Stimulated activated CD4-positive, alpha-beta T cell treated with anti-CD3 and anti-CD28 coated beads, Interleukin-2, amount 100 ng/mL, for 4 hours (primary cell): Measurements from ENCODE around the gene TRPT1.

Source experiments
- DNase-seq: peaks from one replicate; pipeline ENCODE4 v3.0.0-alpha.2; 2020; ENCODE audit warnings: low read depth

The TRPT1 gene

GRCh38 chr11:64225608-64226506 is at the start of gene TRPT1, which contains the start of gene NUDT22:
TRPT1 (minus strand) TSS chr11:64226186; CDS start chr11:64225860, 326 bp downstream.
NUDT22 (plus strand) TSS chr11:64226274; CDS start chr11:64226653, 379 bp downstream.
- DNase-seq, result peak; percentile 85

- DNase-seq, result no peak
Observed at GRCh38 chr11:64275031-64275800, 49.2 kb upstream of the TRPT1 start.

- peak; percentile 97 for DNase-seq
Observed at GRCh38 chr11:64269540-64270220, 43.7 kb upstream of the TRPT1 start.

- DNase-seq, result no peak
Observed at GRCh38 chr11:64268893-64269539, 43.0 kb upstream of the TRPT1 start.

- no peak for DNase-seq
Observed at GRCh38 chr11:64268025-64268892, 42.3 kb upstream of the TRPT1 start.

GRCh38 chr11:64267207-64267945 is 41.4 kb upstream of the TRPT1 start:
- DNase-seq, result no peak

GRCh38 chr11:64266339-64266738 is 40.4 kb upstream of the TRPT1 start:
- no peak for DNase-seq

- no peak for DNase-seq
Observed at GRCh38 chr11:64265176-64266160, 39.5 kb upstream of the TRPT1 start.

GRCh38 chr11:64264371-64264852 is 38.4 kb upstream of the TRPT1 start:
- DNase-seq, result no peak

GRCh38 chr11:64263947-64264317 is 37.9 kb upstream of the TRPT1 start:
- no peak for DNase-seq

- no peak for DNase-seq
Observed at GRCh38 chr11:64263021-64263946, 37.3 kb upstream of the TRPT1 start.

GRCh38 chr11:64262271-64263002 is 36.5 kb upstream of the TRPT1 start:
- DNase-seq, result no peak

- no peak for DNase-seq
Observed at GRCh38 chr11:64261556-64262080, 35.6 kb upstream of the TRPT1 start.

GRCh38 chr11:64260147-64260708 is 34.2 kb upstream of the TRPT1 start:
- no peak for DNase-seq

- no peak for DNase-seq
Observed at GRCh38 chr11:64259533-64260067, 33.6 kb upstream of the TRPT1 start.

GRCh38 chr11:64258946-64259532 is 33.1 kb upstream of the TRPT1 start:
- DNase-seq, result no peak
